ENCODE data around the gene MYRF.
A peak's percentile ranks its signal among the peaks of the same experiment; 100 is the strongest.

The MYRF gene

GRCh38 chr11:61814247-61814957 lies 62.0 kb downstream of the MYRF start:
- no CpG with 5 or more reads among the region's 16 CpGs for WGBS, 2 donors (ENCODE audit: extremely low coverage in 2 of 2, insufficient read length in 2 of 2, insufficient replicate concordance in 1 of 2)

DNA sequence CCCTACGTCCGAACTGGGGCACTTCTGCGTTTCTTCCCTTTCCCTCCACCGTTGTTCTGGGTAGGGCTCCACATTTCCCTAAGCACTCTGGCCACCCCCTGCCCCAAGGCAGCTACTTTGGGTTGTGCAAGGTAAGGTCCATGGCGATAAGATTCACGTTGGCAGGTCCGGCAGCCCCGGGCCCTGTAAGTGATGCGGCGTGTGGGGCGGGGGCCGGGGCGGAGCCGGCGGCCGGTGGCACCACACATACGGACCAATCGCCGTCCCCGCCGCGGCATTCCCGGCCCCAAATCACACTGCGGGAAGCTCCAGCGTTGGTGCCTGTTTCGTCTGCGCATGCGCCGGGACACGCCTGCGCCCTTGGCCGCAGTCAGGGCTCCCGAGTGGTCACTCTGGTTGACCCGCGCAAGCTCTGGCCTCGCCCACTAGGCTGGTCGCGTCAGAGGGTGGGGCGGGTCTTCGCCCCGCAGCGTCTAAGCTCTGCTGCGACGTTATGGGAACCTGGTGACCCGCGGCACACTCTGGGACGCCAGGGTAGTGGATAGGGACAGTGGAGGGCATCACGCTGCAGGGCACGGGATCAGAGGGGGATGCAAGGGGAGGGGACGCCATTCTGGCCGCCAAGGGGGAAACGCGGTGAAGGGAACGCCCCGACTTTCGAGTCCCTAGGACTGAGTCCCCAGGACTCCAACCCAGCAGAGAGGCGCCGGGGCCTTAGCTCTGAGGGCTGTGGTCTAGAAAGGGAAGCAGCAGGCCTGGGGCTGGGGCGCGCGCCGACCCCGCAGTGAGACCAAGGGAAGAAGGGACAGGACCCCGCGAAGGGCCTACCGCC lies 62.7 kb downstream of the MYRF start:
- Histone ChIP-seq H3K4me3 (ENCODE audit: low read length in 2 of 2) (peak overlapping the region; percentile 91 to 97), H3K4me1 (ENCODE audit: control insufficient read depth in 2 of 2, insufficient read depth in 1 of 2, low read depth in 1 of 2, low read length in 2 of 2) (peaks cover 14 to 19% of the 10 kb centered on the region in 2 donors), H3K4me2 (ENCODE audit: insufficient read depth, low read length, poor library complexity, severe bottlenecking) (peak overlapping the region; percentile 87), H2AK5ac (ENCODE audit: low read depth, low read length) (peak overlapping the region; percentile 100), H2BK120ac (ENCODE audit: low read depth, low read length) (peak overlapping the region; percentile 100), H3K27ac (replicated peaks; ENCODE audit: low read length) (peak overlapping the region; percentile 96), H3K79me1 (ENCODE audit: low read depth, low read length) (peaks cover 25% of the 10 kb centered on the region), H2BK15ac (ENCODE audit: low read length) (peak overlapping the region; percentile 99), H2BK5ac (ENCODE audit: low read length) (peak overlapping the region; percentile 99), H3K4ac (ENCODE audit: low read length) (peak overlapping the region; percentile 99), H4K91ac (ENCODE audit: low read depth, low read length, poor library complexity) (peak overlapping the region; percentile 97), H3K14ac (ENCODE audit: low read length) (peak overlapping the region; percentile 99), H3K18ac (ENCODE audit: low read length) (peak overlapping the region; percentile 100), H3K23ac (ENCODE audit: low read depth, low read length, poor library complexity) (peak overlapping the region; percentile 99), H4K8ac (ENCODE audit: low read depth, low read length) (peak overlapping the region; percentile 31), H3K9me3 (replicated peaks in 1 of 2; ENCODE audit: control insufficient read depth in 2 of 2, insufficient read depth in 1 of 2, low read depth in 1 of 2, low read length in 2 of 2) (peaks cover 0 to 3% of the 10 kb centered on the region in 2 donors), H2BK12ac (ENCODE audit: low read length) (peak overlapping the region; percentile 87), H2AFZ (ENCODE audit: low read length) (peak overlapping the region; percentile 12), H3K9ac (ENCODE audit: low read depth, low read length, poor library complexity) (peak overlapping the region; percentile 99), H3K27me3 (ENCODE audit: control insufficient read depth in 3 of 3, insufficient read depth in 3 of 3, low read depth in 1 of 3, low read length in 3 of 3) (no peaks in the 10 kb centered on the region), H3K36me3 (replicated peaks in 1 of 2; ENCODE audit: control insufficient read depth in 2 of 2, insufficient read depth in 2 of 2, low read length in 2 of 2) (peaks cover 35 to 49% of the 10 kb centered on the region in 2 donors)
- peak; percentile 97 for DNase-seq (ENCODE audit: low spot score)
- no CpG with 5 or more reads among the region's 66 CpGs for WGBS, 2 donors (ENCODE audit: extremely low coverage in 2 of 2, insufficient read length in 2 of 2, insufficient replicate concordance in 1 of 2)

More at GRCh38 chr11:61814247-61814957, 62.0 kb downstream of the MYRF start:
- Histone ChIP-seq H3K4me1 (ENCODE audit: control insufficient read depth in 2 of 2, insufficient read depth in 1 of 2, low read depth in 1 of 2, low read length in 2 of 2) (peaks cover 14 to 19% of the 10 kb centered on the region in 2 donors), H3K9ac (ENCODE audit: low read depth, low read length, poor library complexity) (peak overlapping the region; percentile 89), H3K4ac (ENCODE audit: low read length) (peak overlapping the region; percentile 57), H2BK12ac (ENCODE audit: low read length) (no peak overlapping the region), H3K27me3 (ENCODE audit: control insufficient read depth in 3 of 3, insufficient read depth in 3 of 3, low read depth in 1 of 3, low read length in 3 of 3) (no peaks in the 10 kb centered on the region), H3K23ac (ENCODE audit: low read depth, low read length, poor library complexity) (peak overlapping the region; percentile 99), H4K8ac (ENCODE audit: low read depth, low read length) (no peak overlapping the region), H3K14ac (ENCODE audit: low read length) (no peak overlapping the region), H3K36me3 (replicated peaks in 1 of 2; ENCODE audit: control insufficient read depth in 2 of 2, insufficient read depth in 2 of 2, low read length in 2 of 2) (peaks cover 42 to 53% of the 10 kb centered on the region in 2 donors), H3K4me3 (ENCODE audit: low read length in 2 of 2) (peak overlapping the region; percentile 66 to 91), H3K4me2 (ENCODE audit: insufficient read depth, low read length, poor library complexity, severe bottlenecking) (peak overlapping the region; percentile 85), H4K91ac (ENCODE audit: low read depth, low read length, poor library complexity) (peak overlapping the region; percentile 96), H3K9me3 (replicated peaks in 1 of 2; ENCODE audit: control insufficient read depth in 2 of 2, insufficient read depth in 1 of 2, low read depth in 1 of 2, low read length in 2 of 2) (peaks cover 0 to 3% of the 10 kb centered on the region in 2 donors), H3K79me1 (ENCODE audit: low read depth, low read length) (peaks cover 27% of the 10 kb centered on the region), H2BK15ac (ENCODE audit: low read length) (peak overlapping the region; percentile 88), H2BK120ac (ENCODE audit: low read depth, low read length) (peak overlapping the region; percentile 88), H3K18ac (ENCODE audit: low read length) (peak overlapping the region; percentile 99), H2BK5ac (ENCODE audit: low read length) (peak overlapping the region; percentile 95), H2AFZ (ENCODE audit: low read length) (peak overlapping the region; percentile 12), H3K27ac (replicated peaks; ENCODE audit: low read length) (peak overlapping the region; percentile 96), H2AK5ac (ENCODE audit: low read depth, low read length) (peak overlapping the region; percentile 63)
- DNase-seq (ENCODE audit: low spot score), result no peak

DNA sequence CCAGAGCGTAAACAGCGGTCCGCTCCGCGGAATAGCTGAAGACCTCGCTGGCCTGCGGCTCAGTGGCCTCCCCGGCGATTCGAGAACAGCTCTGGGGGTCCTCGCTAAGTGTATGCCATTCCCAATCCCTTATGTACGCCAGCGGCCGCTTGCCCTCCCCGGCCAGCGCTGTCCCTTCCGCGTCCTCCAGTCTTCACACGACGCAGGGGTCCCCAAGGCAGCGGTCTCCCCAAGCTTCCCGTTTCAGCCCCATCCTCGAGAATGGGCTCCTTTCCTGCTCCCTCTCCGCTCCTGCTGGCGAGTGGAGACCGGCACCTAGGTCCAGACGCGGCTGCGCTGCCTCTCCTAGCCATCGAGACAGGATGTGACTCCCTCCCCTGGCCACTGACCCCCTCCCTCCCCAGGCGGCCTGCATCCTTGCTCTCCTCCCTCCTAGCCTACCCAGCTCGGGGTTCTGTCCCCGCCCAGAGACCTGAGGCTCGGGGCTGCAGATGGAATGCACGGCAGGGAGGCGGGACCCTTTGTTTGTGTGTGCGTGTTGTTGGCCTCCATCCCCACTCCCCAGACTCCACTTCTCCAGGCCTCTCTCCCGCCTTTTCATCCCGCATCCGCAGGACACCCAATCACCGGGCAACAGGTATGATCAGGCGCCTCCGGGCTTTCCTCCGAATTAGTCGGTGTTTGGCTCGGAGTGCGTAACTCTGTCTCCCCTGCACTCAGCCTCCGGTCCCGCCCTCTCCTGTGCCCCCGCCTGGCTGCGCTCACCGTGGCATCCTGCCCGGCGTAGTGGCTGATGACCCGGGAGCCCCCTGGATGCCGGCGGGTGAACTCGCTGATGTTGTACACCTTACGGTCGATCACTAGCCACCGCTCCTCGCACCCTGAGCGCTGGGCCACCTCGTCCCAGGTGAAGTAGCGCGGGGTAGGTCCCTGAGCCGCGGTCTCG lies 63.6 kb downstream of the MYRF start:
- Histone ChIP-seq H3K9me3 (replicated peaks in 1 of 2; ENCODE audit: control insufficient read depth in 2 of 2, insufficient read depth in 1 of 2, low read depth in 1 of 2, low read length in 2 of 2) (peaks cover 0 to 3% of the 10 kb centered on the region in 2 donors), H3K18ac (ENCODE audit: low read length) (peak overlapping the region; percentile 100), H3K27me3 (ENCODE audit: control insufficient read depth in 3 of 3, insufficient read depth in 3 of 3, low read depth in 1 of 3, low read length in 3 of 3) (no peaks in the 10 kb centered on the region), H3K27ac (replicated peaks; ENCODE audit: low read length) (peak overlapping the region; percentile 85), H4K8ac (ENCODE audit: low read depth, low read length) (peak overlapping the region; percentile 31), H3K14ac (ENCODE audit: low read length) (peak overlapping the region; percentile 99), H2AFZ (ENCODE audit: low read length) (peak overlapping the region; percentile 72), H2AK5ac (ENCODE audit: low read depth, low read length) (peak overlapping the region; percentile 100), H3K4ac (ENCODE audit: low read length) (peak overlapping the region; percentile 99), H2BK15ac (ENCODE audit: low read length) (peak overlapping the region; percentile 99), H3K4me1 (ENCODE audit: control insufficient read depth in 2 of 2, insufficient read depth in 1 of 2, low read depth in 1 of 2, low read length in 2 of 2) (peaks cover 14 to 19% of the 10 kb centered on the region in 2 donors), H3K23ac (ENCODE audit: low read depth, low read length, poor library complexity) (peak overlapping the region; percentile 99), H4K91ac (ENCODE audit: low read depth, low read length, poor library complexity) (peak overlapping the region; percentile 97), H3K79me1 (ENCODE audit: low read depth, low read length) (peaks cover 25% of the 10 kb centered on the region), H3K36me3 (replicated peaks in 1 of 2; ENCODE audit: control insufficient read depth in 2 of 2, insufficient read depth in 2 of 2, low read length in 2 of 2) (peaks cover 27 to 43% of the 10 kb centered on the region in 2 donors), H2BK12ac (ENCODE audit: low read length) (peak overlapping the region; percentile 87), H2BK120ac (ENCODE audit: low read depth, low read length) (peak overlapping the region; percentile 100), H3K4me2 (ENCODE audit: insufficient read depth, low read length, poor library complexity, severe bottlenecking) (peak overlapping the region; percentile 87), H3K9ac (ENCODE audit: low read depth, low read length, poor library complexity) (peak overlapping the region; percentile 99), H3K4me3 (ENCODE audit: low read length in 2 of 2) (peak overlapping the region; percentile 91 to 97), H2BK5ac (ENCODE audit: low read length) (peak overlapping the region; percentile 99)
- DNase-seq (ENCODE audit: low spot score), result peak; percentile 75
- no CpG with 5 or more reads among the region's 69 CpGs for WGBS, 2 donors (ENCODE audit: extremely low coverage in 2 of 2, insufficient read length in 2 of 2, insufficient replicate concordance in 1 of 2)

Data from neuronal stem cell (in vitro differentiated cells).